ENCODE measurements around the gene ZNF516.

Gene ZNF516

DNA sequence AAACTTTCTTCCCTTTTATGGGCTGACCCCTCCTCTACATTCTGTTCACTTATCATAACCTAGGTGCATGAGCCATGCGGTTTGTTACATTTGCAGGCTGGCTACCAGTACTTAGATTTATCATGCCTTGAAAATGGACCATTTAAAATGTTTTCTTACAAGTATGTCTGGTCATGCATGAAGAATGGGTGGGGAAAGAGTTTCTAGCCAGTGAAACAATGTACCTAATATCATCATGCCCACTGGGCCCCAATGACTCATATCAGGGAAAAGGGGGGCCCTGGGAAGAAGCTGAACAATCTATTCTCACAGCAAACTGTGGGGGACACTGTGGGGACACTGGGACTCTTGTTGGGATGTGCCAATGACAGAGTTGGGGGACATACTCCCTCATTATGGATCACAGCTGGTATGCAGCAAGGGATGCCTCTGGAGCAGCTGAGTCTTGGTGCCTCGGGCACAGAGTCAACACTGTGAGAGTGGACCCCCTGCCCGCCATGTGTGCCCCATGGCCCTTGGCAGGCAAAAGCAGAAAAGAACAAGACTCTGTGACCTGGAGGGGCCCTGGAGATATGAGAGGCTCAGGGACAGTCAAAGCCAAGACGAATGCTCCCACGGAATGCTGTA, 156.3 kb downstream of the ZNF516 start:
- no peak for DNase-seq (ENCODE audit: low read depth)

DNA sequence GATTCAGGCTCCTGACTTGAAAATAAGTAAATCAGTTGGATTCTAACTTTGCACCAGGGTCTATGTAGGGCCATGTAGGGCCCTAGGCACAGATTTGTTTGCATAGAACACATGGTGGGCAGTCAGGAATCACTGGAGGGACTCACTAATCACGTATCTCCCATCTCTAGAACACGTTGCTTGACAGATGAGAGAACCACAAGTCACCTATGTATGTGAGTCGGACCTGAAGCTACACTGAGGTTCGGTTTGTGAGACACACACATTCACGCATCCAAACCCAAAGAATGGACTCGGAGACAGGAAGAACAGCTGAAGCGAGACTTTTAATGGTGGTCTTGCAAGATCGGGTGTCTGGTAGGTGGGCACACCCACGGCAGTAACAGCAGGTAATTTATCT, 157.0 kb downstream of the ZNF516 start:
- no peak for DNase-seq (ENCODE audit: low read depth)

DNA sequence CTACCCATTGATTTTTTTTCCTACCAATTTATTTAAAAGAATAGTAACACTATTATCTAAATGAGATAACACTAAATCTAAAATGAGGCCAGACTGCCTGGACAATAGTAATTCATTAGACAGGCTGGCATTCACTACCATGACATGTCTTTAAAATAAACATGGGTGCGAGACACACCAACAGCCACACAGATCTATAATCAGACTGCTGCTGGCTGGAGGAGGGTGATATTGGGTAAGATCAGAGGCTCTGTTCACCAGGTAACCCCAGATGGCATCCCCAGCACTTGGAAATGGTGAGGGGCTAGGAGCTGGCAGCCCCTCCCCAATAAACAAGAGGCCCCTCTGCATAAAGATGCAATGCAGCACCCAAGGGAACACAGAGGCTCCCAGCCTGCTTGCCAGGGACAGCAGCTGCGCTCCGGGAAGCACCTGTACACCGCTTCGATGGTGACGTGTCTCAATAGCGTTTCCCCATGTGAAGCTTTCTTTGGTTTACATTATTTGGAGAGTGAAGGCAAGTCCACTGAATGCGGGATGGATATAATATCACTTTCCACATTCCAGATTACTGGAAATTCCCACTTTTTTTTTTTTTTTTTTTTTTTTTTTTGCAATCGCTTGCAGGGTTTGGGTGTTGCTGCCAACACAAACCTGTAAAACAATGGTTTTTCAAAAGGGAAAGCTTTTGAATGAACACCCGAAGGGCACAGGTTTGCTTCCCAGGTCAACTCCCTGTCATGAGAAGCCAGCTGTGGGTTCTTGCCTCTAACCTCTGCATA, 159.0 kb downstream of the ZNF516 start:
- no peak for DNase-seq (ENCODE audit: low read depth)

DNA sequence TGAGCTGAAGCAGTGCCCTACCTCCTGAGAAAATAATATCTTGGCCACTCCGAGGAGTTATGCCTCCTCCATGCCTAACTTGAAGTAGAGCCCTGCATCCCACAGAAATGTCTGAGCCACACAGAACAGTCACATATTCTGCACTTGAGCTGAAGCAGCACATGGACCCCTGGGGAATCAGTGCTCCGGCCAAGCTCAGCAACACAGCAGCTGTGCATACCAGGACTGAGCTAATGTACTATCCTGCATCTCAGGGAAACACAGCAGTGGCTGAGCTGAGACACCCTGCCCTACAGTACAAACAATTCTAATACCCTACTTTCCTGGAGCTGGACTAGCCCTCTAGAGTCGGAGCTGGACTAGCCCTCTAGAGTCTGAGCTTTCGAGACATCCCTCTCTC, 166.9 kb downstream of the ZNF516 start:
- DNase-seq (ENCODE audit: low read depth) = no peak

DNA sequence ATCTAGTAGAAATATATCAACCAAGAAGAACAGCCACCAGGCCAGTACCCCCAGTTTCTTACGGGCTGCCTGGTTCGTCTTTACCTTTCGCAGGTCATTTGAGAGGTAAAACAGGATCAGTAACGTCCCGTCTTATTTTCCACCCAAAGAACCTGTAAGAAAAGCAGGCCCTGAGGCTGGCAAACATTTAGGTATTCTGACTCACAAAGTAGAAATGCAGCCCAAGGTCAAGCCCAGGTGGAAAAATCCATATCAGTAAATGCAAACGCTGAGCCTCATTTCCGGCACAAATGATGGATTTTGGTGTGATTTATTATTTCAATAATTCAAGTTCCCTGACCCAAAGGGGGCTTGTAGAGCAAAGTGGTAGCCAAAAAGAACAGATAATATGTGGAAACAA, 171.2 kb downstream of the ZNF516 start:
- DNase-seq (ENCODE audit: low read depth) = no peak

DNA sequence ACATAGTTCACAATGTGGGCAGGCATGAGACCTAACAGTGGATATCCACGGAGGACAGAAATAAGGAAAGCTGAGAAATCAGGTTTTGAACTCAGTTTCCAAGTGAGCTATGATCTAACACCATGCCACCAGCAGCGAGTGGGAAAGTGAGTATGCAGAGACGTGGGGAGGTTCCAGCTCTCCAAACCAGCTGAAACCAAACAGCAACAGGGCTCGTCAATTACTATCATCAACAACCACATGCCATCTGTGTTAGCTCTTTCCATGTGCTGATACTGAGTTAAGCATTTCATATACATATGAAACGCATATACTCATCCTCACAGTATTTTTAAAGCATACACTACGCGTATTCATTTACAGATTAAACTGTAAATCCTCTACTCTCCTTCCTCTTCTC, 172.4 kb downstream of the ZNF516 start:
- DNase-seq (ENCODE audit: low read depth) = no peak

DNA sequence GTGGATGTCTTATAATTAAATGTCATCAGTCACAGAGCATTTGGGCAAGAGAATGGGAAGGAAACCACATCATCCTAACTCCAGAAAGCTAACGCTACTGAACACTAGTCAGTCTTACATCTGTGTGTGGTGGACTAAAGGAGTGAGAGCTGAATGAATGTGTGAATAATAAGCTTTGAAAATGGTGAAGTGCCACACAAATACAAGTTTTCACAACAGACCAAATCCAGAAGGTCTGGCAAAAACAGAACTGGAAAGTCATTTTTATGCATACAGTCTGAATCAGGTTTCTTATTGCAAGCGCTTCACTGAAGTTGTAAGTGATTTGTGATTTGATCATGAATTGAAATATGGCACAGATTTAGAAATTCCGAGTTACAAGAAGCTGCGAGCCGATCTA, 175.7 kb downstream of the ZNF516 start:
- no peak for DNase-seq (ENCODE audit: low read depth)

DNA sequence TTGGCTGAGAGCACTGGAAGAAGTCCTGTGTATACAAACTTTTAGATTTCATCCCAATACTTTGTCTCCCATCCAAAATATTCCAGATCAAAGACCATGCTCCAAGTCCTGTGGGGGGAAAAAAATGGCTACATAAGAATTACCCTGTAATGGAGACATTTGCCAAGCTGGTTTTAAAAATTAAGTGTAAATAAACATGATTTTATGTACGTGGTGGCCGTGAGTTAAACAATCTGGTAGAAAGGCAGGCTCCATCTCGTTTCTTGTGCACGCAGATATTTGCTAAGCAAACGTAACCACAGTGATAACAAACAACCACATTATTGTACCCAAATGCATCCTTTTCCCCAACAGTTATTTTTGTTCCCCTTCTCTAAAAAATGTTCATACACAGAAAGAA, 176.4 kb downstream of the ZNF516 start:
- no peak for DNase-seq (ENCODE audit: low read depth)

DNA sequence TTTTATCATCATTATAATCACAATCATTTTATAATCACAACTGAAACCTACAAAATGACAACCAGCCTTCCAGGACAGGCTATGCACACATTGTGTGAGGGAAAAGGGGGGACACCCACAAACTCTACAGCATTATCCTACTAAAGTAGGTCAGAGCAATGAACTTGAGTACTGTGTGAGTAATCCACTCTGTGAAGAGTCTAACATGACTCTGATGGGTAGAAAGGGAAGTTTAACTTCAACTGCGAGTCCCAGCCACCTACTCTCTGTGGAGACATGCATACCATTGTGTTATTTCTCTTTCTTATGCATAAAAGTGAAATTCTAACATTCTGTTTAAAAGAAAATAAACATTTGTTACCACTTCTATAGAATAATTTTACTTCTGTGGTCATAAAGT, 177.9 kb downstream of the ZNF516 start:
- no peak for DNase-seq (ENCODE audit: low read depth)

DNA sequence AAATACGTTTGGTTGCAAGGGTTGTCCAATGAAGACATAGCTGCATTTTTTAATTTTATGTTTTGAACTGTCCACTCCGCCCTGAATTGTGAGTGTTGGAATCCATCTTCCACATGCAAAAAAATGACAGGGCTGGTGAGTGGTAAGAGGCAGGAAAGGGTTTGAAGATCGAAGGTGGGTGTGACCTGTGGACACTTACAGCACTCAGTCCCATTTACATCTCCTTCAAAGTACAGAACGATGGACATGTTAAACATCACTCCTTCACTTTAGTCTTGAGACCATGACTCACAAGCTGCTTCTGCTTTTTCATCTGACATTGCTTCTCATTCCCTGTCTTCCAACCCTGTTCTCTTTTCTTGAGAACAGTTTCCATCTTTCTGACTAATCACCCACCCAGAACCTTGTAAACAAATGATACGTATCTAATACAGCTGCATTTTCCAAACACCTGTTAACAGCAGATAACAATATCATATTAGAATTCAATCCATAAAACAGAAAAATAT, 179.3 kb downstream of the ZNF516 start:
- DNase-seq (ENCODE audit: low read depth) = no peak

DNA sequence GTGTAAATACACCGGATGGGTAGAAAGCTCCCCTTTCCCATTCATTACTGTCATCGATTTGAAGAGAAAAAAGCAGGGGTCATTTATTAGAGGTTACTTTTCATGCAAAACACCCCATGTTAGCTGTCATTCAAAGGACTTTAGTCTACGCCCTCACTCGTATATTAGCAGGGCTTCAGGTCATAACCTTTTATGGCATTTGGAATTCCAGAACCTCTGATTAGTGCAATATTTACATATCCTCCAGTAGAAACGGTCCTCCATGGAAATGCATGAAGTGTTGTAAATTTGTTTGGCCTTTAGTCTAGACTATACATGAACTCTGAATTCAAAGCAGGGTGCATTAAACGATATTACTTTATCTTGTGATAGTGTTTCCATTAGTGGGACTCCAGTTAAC, 180.5 kb downstream of the ZNF516 start:
- DNase-seq (ENCODE audit: low read depth) = no peak

DNA sequence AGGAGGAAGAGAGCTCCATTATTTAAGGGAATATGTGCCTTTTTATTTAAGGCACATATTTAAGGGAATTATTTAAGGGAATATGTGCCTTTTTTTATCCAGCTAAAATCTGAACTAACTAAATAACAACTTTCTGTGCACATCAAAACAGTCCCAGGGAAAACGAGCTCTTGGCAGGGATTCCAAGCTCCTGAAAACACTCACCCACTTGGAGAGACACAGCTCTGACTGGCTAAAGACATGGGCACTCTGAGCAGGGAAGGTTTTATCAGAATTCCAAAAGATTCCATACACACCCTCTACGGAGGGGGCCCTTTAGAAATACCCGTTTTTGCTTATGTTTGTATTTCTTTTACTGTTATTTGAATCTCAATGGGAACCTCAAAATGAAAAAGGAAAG, 181.0 kb downstream of the ZNF516 start:
- no peak for DNase-seq (ENCODE audit: low read depth)

Measured in stimulated activated CD8-positive, alpha-beta memory T cell treated with anti-CD3 and anti-CD28 coated beads, Interleukin-7, amount 100 ng/mL, for 24 hours (primary cell).